GM12865 (cell line): ENCODE results near the gene BLTP3B.

Source experiments
- DNase-seq: peaks from one replicate; pipeline ENCODE4 v3.0.0; 2010; ENCODE audit warnings: low read depth
- H3K4me3 ChIP-seq: 2 replicates; pipeline ENCODE4 v1.5.1; 2011; ENCODE audit warnings: mild to moderate bottlenecking, low read depth, low read length, control low read depth
- TF ChIP-seq, protein P1 (sequence below): IDR thresholded peaks from 2 replicates; pipeline ENCODE4 v1.5.1; 2011; ENCODE audit warnings: low read length, control low read depth, low read depth, inconsistent platforms; ENCODE audit not compliant: insufficient read depth; ENCODE audit errors: missing control alignments

BLTP3B gene

DNA sequence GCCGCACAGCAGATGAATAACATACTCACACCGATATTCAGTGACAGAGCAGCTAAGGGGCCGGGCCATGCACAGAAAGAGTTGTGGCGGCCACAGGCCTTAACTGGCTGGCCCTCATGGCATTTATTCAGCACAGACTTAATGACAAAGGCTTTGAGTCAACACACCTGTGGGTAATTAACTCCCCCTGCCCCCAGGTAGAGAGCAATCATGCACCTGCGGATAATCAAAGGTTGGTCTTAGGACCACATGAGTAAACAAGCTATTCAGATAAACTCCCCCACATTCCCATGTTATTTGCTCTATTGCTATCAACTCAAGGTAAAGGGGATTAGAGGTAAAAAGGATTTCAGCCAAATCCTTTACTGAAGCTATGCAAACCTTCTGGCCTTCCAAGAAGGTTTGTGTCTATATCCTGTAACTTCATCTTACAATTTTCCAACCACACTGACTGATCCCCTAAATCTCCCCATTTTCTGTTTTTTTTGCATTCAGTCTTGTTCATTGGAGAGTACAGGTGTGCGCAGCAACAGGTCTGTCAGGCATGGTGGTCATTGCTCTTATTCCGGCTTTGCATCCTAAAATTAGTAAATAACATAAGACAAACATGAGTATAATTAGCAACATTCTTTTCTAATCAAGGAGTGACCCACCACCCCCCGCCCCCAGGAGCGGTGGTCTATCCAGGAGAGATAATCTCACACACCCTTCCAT is 16.9 kb upstream of the BLTP3B start:
- no peak overlapping the region for H3K4me3 ChIP-seq
- DNase-seq = no peak
- TF ChIP-seq, protein P1, sequence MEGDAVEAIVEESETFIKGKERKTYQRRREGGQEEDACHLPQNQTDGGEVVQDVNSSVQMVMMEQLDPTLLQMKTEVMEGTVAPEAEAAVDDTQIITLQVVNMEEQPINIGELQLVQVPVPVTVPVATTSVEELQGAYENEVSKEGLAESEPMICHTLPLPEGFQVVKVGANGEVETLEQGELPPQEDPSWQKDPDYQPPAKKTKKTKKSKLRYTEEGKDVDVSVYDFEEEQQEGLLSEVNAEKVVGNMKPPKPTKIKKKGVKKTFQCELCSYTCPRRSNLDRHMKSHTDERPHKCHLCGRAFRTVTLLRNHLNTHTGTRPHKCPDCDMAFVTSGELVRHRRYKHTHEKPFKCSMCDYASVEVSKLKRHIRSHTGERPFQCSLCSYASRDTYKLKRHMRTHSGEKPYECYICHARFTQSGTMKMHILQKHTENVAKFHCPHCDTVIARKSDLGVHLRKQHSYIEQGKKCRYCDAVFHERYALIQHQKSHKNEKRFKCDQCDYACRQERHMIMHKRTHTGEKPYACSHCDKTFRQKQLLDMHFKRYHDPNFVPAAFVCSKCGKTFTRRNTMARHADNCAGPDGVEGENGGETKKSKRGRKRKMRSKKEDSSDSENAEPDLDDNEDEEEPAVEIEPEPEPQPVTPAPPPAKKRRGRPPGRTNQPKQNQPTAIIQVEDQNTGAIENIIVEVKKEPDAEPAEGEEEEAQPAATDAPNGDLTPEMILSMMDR = no peak

- TF ChIP-seq, protein P1 = no peak
- no peak overlapping the region for H3K4me3 ChIP-seq
- no peak for DNase-seq
Measured at GRCh38 chr12:100158535-100158934, 15.9 kb upstream of the BLTP3B start.

DNA sequence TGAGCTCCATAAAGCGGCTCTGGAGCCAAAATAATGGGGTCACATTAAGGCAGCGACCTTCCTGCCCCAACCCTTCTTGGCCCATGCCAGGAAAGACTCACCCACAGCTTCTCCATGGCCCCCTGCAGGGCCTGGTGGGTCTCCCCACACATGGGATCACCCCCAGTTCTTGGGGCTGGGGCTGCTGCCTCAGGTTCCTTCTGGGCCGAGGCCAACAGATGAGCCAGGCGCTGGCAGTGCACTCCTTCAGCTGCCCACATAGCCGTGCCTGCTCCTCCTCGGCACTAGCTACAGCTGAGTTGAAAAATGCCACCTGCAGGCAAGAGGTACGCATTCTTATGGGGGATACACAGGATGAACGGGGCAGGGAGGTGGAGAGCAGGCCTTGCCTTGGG is 14.8 kb upstream of the BLTP3B start:
- TF ChIP-seq, protein P1 = no peak
- no peak overlapping the region for H3K4me3 ChIP-seq
- no peak for DNase-seq

GRCh38 chr12:100156731-100157426 is 14.2 kb upstream of the BLTP3B start:
- TF ChIP-seq, protein P1 = no peak
- no peak overlapping the region for H3K4me3 ChIP-seq
- no peak for DNase-seq

DNA sequence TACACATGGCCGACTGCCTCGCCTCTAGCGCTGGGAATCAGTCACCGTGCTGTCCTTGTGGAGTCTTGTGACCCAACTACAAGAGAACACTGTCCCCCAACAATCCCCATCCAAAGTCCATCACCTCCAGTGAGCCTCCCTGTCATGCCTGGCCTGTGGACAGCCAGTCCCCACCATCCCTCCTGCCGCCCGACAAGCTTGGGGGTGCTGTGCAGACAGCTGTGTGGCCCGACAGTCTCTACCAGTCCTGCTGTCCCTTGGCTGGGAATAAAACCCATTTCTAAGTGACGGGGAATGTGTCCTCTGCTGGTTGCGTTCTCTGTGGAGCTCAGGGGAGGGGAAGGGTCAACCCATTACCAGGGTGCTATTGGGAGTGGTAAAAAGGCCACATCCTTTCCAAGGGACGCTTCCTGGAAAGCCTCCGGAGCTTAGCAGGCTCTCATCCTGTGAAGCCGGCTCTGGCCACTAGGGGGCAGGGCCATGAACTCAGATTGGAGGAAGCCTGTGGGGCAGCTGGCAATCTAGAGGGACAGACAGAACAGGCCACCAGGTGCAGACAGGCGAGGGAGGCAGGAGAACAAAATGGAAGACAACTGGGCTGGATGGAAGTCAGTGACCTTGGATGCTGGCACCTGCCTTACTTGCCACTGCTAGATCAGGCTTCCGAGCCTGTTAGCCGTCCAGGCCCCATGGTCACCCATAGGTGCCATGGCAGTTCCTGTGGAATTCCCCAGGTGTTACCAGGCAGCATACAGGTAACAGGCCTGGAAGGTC is 12.0 kb upstream of the BLTP3B start:
- H3K4me3 ChIP-seq = no peak overlapping the region
- TF ChIP-seq, protein P1 = peak; percentile 93
- peak; percentile 79 for DNase-seq

- TF ChIP-seq, protein P1 = no peak
- no peak for DNase-seq
- no peak overlapping the region for H3K4me3 ChIP-seq
Measured at GRCh38 chr12:100153131-100153530, 10.5 kb upstream of the BLTP3B start.
